OCI-LY3 (cell line): ENCODE data around the gene FCRL6.

ENCODE experiments used
- H2AFZ ChIP-seq: fragments of 200-600, 300-600 bp; shearing (Covaris generic); 2 replicates; pipeline ENCODE4 v1.6.0; 2014; ENCODE audit warnings: antibody characterized with exemption, low read depth, low read length
- H3K27ac ChIP-seq: fragments of 200-600, 300-600 bp; sonication (generic); 2 replicates; pipeline ENCODE4 v1.5.1; 2014; ENCODE audit warnings: mild to moderate bottlenecking, low read length, moderate library complexity, mixed read lengths
- H3K27me3 ChIP-seq: fragments of 200-600, 300-600 bp; sonication (generic); 2 replicates; pipeline ENCODE4 v1.6.1; 2014; ENCODE audit warnings: low read depth, low read length, mixed read lengths
- H3K36me3 ChIP-seq: fragments of 200-600, 300-600 bp; sonication (generic); replicated peaks from 2 replicates; pipeline ENCODE3; 2014; ENCODE audit warnings: low read depth, low read length, mixed read lengths
- H3K4me1 ChIP-seq: fragments of 300-600, 200-600 bp; sonication (generic); 2 replicates; pipeline ENCODE4 v1.6.1; 2014; ENCODE audit warnings: low read length, mixed read lengths
- H3K4me2 ChIP-seq: fragments of 200-600, 300-600 bp; sonication (generic); 2 replicates; pipeline ENCODE4 v1.6.1; 2014; ENCODE audit warnings: low read length, mixed read lengths
- H3K4me3 ChIP-seq: fragments of 300-600, 200-600 bp; sonication (generic); 2 replicates; pipeline ENCODE4 v1.5.1; 2014; ENCODE audit warnings: antibody characterized with exemption, mild to moderate bottlenecking, low read length, moderate library complexity
- H3K79me2 ChIP-seq: fragments of 300-600, 200-600 bp; shearing (Covaris generic); 2 replicates; pipeline ENCODE4 v1.6.1; 2014; ENCODE audit warnings: mild to moderate bottlenecking, low read length, mixed read lengths
- H3K9ac ChIP-seq: fragments of 300-600, 200-600 bp; shearing (Covaris generic); 2 replicates; pipeline ENCODE4 v1.6.0; 2014; ENCODE audit warnings: mild to moderate bottlenecking, low read length, moderate library complexity
- H3K9me3 ChIP-seq: fragments of 200-600, 300-600 bp; shearing (Covaris generic); 2 replicates; pipeline ENCODE4 v1.6.1; 2014; ENCODE audit warnings: low read length, mixed read lengths; ENCODE audit not compliant: insufficient read depth
- H4K20me1 ChIP-seq: fragments of 200-600, 300-600 bp; sonication (generic); 2 replicates; pipeline ENCODE4 v1.6.1; 2016; ENCODE audit warnings: low read length, mixed read lengths; ENCODE audit not compliant: insufficient read depth
- CTCF ChIP-seq: fragments of 200-600, 300-600 bp; sonication (generic); IDR thresholded peaks from 2 replicates; pipeline ENCODE4 v1.5.1; 2014; ENCODE audit warnings: antibody characterized with exemption, low read length, low read depth
- EZH2phosphoT487 ChIP-seq: fragments of 200-600 bp; shearing (Covaris generic); IDR thresholded peaks from 2 replicates; pipeline ENCODE4 v1.6.1; 2018; ENCODE audit warnings: antibody characterized with exemption, mixed run types, low read depth

FCRL6 gene

DNA sequence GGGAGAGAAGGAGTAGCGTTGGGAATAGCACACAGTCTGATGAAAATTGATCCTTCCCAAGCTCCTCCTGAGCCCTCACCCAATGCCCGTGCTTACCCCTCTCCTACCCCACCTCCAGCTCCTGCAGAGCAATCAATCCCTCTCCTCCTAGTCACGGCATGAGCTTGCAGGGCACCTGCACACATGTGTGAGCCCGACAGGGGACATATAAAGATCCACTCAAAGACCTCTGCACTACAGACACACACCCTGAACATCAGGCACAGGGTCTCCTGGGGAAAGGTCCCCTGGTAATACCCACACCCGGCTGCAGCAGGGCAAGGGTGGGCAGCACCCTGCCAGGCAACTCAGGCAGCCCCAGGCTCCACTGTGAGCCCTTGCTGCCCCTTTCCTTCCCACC lies 59.9 kb downstream of the FCRL6 start:
- Histone ChIP-seq H3K9ac (no peak overlapping the region), H3K79me2 (no peaks in the 10 kb centered on the region), H3K36me3 (no peaks in the 10 kb centered on the region), H3K27me3 (peaks cover 19% of the 10 kb centered on the region), H3K4me1 (no peaks in the 10 kb centered on the region), H3K9me3 (no peaks in the 10 kb centered on the region), H2AFZ (no peak overlapping the region), H4K20me1 (no peaks in the 10 kb centered on the region), H3K27ac (no peak overlapping the region), H3K4me3 (no peak overlapping the region), H3K4me2 (no peak overlapping the region)
- TF ChIP-seq EZH2phosphoT487 (no peak), CTCF (no peak)

GRCh38 chr1:159862557-159862956 lies 60.4 kb downstream of the FCRL6 start, which contains the start of gene VSIG8:
TSS of gene VSIG8 (minus strand) at chr1:159862657. CDS start at chr1:159862521, 136 bp downstream.
- no peaks in the 10 kb centered on the region for H3K36me3 ChIP-seq
- no peak within 1 kb of the TSS for H2AFZ ChIP-seq
- H3K4me1 ChIP-seq = no peaks in the 10 kb centered on the region
- no peak within 1 kb of the TSS for H3K27ac ChIP-seq
- no peak within 1 kb of the TSS for H3K4me3 ChIP-seq
- no peaks in the 10 kb centered on the region for H3K79me2 ChIP-seq
- no peaks in the 10 kb centered on the region for H3K9me3 ChIP-seq
- peaks cover 19% of the 10 kb centered on the region for H3K27me3 ChIP-seq
- no peak for TF ChIP-seq EZH2phosphoT487
- TF ChIP-seq CTCF = no peak
- no peaks in the 10 kb centered on the region for H4K20me1 ChIP-seq
- no peak within 1 kb of the TSS for H3K4me2 ChIP-seq
- H3K9ac ChIP-seq = no peak within 1 kb of the TSS

GRCh38 chr1:159864262-159864661 lies 62.1 kb downstream of the FCRL6 start:
- Histone ChIP-seq H3K4me3 (no peak overlapping the region), H3K9me3 (no peaks in the 10 kb centered on the region), H3K4me1 (0 out of 2 replicates have a peak, but pooled peaks cover 3% of the 10 kb centered on the region), H3K27ac (no peak overlapping the region), H2AFZ (no peak overlapping the region), H3K9ac (no peak overlapping the region), H3K4me2 (no peak overlapping the region), H3K27me3 (peaks cover 19% of the 10 kb centered on the region), H4K20me1 (no peaks in the 10 kb centered on the region), H3K79me2 (no peaks in the 10 kb centered on the region), H3K36me3 (no peaks in the 10 kb centered on the region)
- TF ChIP-seq EZH2phosphoT487 (no peak), CTCF (no peak)
